NCI-H82 treated with DMSO at 0.1 percent for 48 hours (cell line): Measurements from ENCODE around the gene NXPE3.

Experiments used
- DNase-seq: peaks from one replicate; lab custom pipeline; 2025; ENCODE audit not compliant: unreplicated experiment; lab: John Stamatoyannopoulos, UW

NXPE3 gene

DNA sequence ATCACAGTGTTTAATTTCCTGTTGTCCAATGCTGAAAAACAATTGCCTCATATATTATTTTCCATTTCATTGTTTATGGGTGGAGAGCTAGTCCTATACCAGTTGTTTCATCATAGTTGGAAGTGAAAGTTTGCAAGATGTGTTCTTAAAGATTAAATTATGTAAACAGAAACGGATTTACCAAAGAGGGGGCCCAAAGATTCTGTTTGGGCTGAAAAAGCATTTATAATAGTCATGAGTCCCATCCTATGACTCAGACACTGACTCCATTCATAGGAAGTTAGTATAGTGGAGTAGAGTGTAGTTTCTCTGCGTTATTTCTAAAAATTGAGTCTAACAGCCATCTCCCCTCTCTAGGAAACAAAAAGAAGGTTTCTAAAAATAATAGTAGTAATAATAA is 94.6 kb downstream of the NXPE3 start:
- DNase-seq: no peak

GRCh38 chr3:101876142-101876541 is 97.1 kb downstream of the NXPE3 start:
- DNase-seq: no peak
